HEK293T (cell line): Measurements from ENCODE around the gene ZNF521.

Experiments used
- CTCF ChIA-PET: fragments of 350-600 bp; formaldehyde crosslinking; extraction: SDS; loops from one replicate; lab custom pipeline; 2021; ENCODE audit warnings: antibody characterized with exemption, inconsistent platforms; lab: Yijun Ruan, JAX
- POLR2A ChIA-PET: fragments of 350-600 bp; formaldehyde crosslinking; extraction: SDS; loops from one replicate; lab custom pipeline; 2020; ENCODE audit warnings: antibody characterized with exemption, inconsistent platforms; lab: Yijun Ruan, JAX
- DNase-seq: peaks from one replicate; pipeline ENCODE4 v3.0.0; 2012; ENCODE audit warnings: mixed read lengths; ENCODE audit errors: extremely low spot score
- ARNT ChIP-seq: fragments of 450-650 bp; IDR thresholded peaks from 2 replicates; pipeline ENCODE4 v1.6.1; 2017; ENCODE audit warnings: mild to moderate bottlenecking
- BHLHE40 ChIP-seq: fragments of 450-650 bp; IDR thresholded peaks from 2 replicates; pipeline ENCODE4 v1.6.1; 2016; ENCODE audit warnings: mild to moderate bottlenecking, moderate library complexity, borderline replicate concordance
- CTBP1 ChIP-seq: fragments of 450-650 bp; IDR thresholded peaks from 2 replicates; pipeline ENCODE4 v1.6.1; 2016; ENCODE audit warnings: borderline replicate concordance
- ELF4 ChIP-seq: fragments of 450-650 bp; IDR thresholded peaks from 2 replicates; pipeline ENCODE4 v1.6.1; 2017; ENCODE audit warnings: antibody characterized with exemption
- FOXA1 ChIP-seq: fragments of 450-650 bp; IDR thresholded peaks from 2 replicates; pipeline ENCODE4 v1.6.1; 2016; ENCODE audit warnings: mild to moderate bottlenecking
- FOXK2 ChIP-seq: fragments of 450-650 bp; IDR thresholded peaks from 2 replicates; pipeline ENCODE4 v1.6.1; 2016; ENCODE audit warnings: mild to moderate bottlenecking
- FOXM1 ChIP-seq: fragments of 450-650 bp; IDR thresholded peaks from 2 replicates; pipeline ENCODE4 v1.6.1; 2017; ENCODE audit warnings: mild to moderate bottlenecking, borderline replicate concordance
- HDGF ChIP-seq: fragments of 450-650 bp; IDR thresholded peaks from 2 replicates; pipeline ENCODE4 v1.6.1; 2017; ENCODE audit warnings: antibody characterized with exemption, borderline replicate concordance
- L3MBTL2 ChIP-seq: fragments of 450-650 bp; conservative IDR thresholded peaks from 2 replicates; pipeline ENCODE4 v1.6.1; 2016; ENCODE audit warnings: mild to moderate bottlenecking
- LEF1 ChIP-seq: fragments of 450-650 bp; IDR thresholded peaks from 2 replicates; pipeline ENCODE4 v1.6.1; 2017; ENCODE audit warnings: mild to moderate bottlenecking, borderline replicate concordance
- NFRKB ChIP-seq: fragments of 450-650 bp; IDR thresholded peaks from 2 replicates; pipeline ENCODE4 v1.6.1; 2016; ENCODE audit warnings: mild to moderate bottlenecking, moderate library complexity
- PKNOX1 ChIP-seq: fragments of 450-650 bp; IDR thresholded peaks from 2 replicates; pipeline ENCODE4 v1.6.1; 2016
- SP1 ChIP-seq: fragments of 450-650 bp; IDR thresholded peaks from 2 replicates; pipeline ENCODE4 v1.6.1; 2017
- SUZ12 ChIP-seq: fragments of 450-650 bp; IDR thresholded peaks from 2 replicates; pipeline ENCODE4 v1.6.1; 2016; ENCODE audit warnings: mild to moderate bottlenecking
- TARDBP ChIP-seq: fragments of 450-650 bp; IDR thresholded peaks from 2 replicates; pipeline ENCODE4 v1.6.1; 2016
- ZNF384 ChIP-seq: fragments of 450-650 bp; IDR thresholded peaks from 2 replicates; pipeline ENCODE4 v1.6.1; 2016

ZNF521 gene

GRCh38 chr18:25053466-25053865, 298.5 kb downstream of the ZNF521 start:
- no peak for DNase-seq
- TF ChIP-seq SUZ12 (no peak), ZNF384 (no peak), BHLHE40 (no peak), L3MBTL2 (no peak), FOXK2 (no peak), CTBP1 (no peak), FOXA1 (no peak), TARDBP (no peak), PKNOX1 (no peak), ELF4 (no peak), SP1 (no peak), HDGF (no peak), NFRKB (no peak), LEF1 (no peak), FOXM1 (no peak), ARNT (no peak)
- ChIA-PET POLR2A (no interaction called here), CTCF (interaction anchor here (0.6 kb wide), 1 partner anchor 12 kb away, joined by 3 read pairs; no protein-coding TSS in a partner anchor)

GRCh38 chr18:25052511-25052921, 299.4 kb downstream of the ZNF521 start:
- CTCF ChIA-PET = interaction anchor here (0.5 kb wide), 1 partner anchor 135 kb away, joined by 3 read pairs; no protein-coding TSS in a partner anchor
- TF ChIP-seq FOXM1 (no peak), NFRKB (no peak), LEF1 (no peak), HDGF (no peak), BHLHE40 (no peak), TARDBP (no peak), FOXA1 (no peak), PKNOX1 (no peak), SP1 (no peak), L3MBTL2 (no peak), FOXK2 (no peak), ZNF384 (no peak), CTBP1 (no peak)
- POLR2A ChIA-PET = no interaction called here
- no peak for DNase-seq

- POLR2A ChIA-PET = no interaction called here
- CTCF ChIA-PET = no interaction called here
- no peak for TF ChIP-seq HDGF
- TF ChIP-seq BHLHE40 = no peak
- TF ChIP-seq NFRKB = no peak
- no peak for TF ChIP-seq PKNOX1
- no peak for TF ChIP-seq FOXK2
- DNase-seq = no peak
Observed at GRCh38 chr18:25050605-25051004, 301.4 kb downstream of the ZNF521 start.

- no peak for DNase-seq
- ChIA-PET POLR2A (no interaction called here), CTCF (no interaction called here)
- TF ChIP-seq SP1 (no peak), NFRKB (no peak), PKNOX1 (no peak), FOXM1 (no peak), BHLHE40 (no peak), ZNF384 (no peak), FOXA1 (no peak), HDGF (no peak), CTBP1 (no peak), ELF4 (no peak), TARDBP (no peak), L3MBTL2 (no peak), ARNT (no peak), FOXK2 (no peak), LEF1 (no peak), SUZ12 (no peak)
Observed at GRCh38 chr18:25047983-25048382, 304.0 kb downstream of the ZNF521 start.

- DNase-seq = no peak
- CTCF ChIA-PET = no interaction called here
- no peak for TF ChIP-seq LEF1
- TF ChIP-seq SUZ12 = no peak
- no peak for TF ChIP-seq HDGF
- no peak for TF ChIP-seq L3MBTL2
- no peak for TF ChIP-seq FOXA1
- TF ChIP-seq PKNOX1 = no peak
- no peak for TF ChIP-seq ZNF384
- TF ChIP-seq FOXM1 = no peak
- POLR2A ChIA-PET = no interaction called here
Observed at GRCh38 chr18:25047421-25047820, 304.5 kb downstream of the ZNF521 start.

- ChIA-PET POLR2A (no interaction called here), CTCF (interaction anchor here (1.1 kb wide), 1 partner anchor 15 kb away, joined by 5 read pairs; no protein-coding TSS in a partner anchor)
- no peak for DNase-seq
- TF ChIP-seq CTBP1 (no peak), FOXK2 (no peak), TARDBP (no peak), ELF4 (no peak)
Observed at GRCh38 chr18:25044694-25045093, 307.3 kb downstream of the ZNF521 start.
